KMS-11 (cell line): ENCODE measurements around the gene ATRX.

Experiments
- H2AFZ ChIP-seq: fragments of 200-600 bp; sonication (generic); 2 replicates; pipeline ENCODE4 v1.6.1; 2016; ENCODE audit warnings: antibody characterized with exemption, mixed run types, low read depth
- H3K27ac ChIP-seq: fragments of 200-600 bp; sonication (generic); 2 replicates; pipeline ENCODE4 v1.6.1; 2016; ENCODE audit warnings: mild to moderate bottlenecking, mixed run types
- H3K27me3 ChIP-seq: fragments of 200-600 bp; sonication (generic); 2 replicates; pipeline ENCODE4 v1.6.1; 2017; ENCODE audit warnings: mild to moderate bottlenecking, low read depth, mixed run types, moderate library complexity; ENCODE audit not compliant: insufficient read depth
- H3K36me3 ChIP-seq: fragments of 200-600 bp; sonication (generic); 2 replicates; pipeline ENCODE4 v1.6.1; 2017; ENCODE audit warnings: mild to moderate bottlenecking, mixed run types; ENCODE audit not compliant: insufficient read depth
- H3K4me1 ChIP-seq: fragments of 200-600 bp; sonication (generic); 2 replicates; pipeline ENCODE4 v1.6.1; 2016; ENCODE audit warnings: mild to moderate bottlenecking, low read depth, mixed run types; ENCODE audit not compliant: poor library complexity, severe bottlenecking
- H3K4me2 ChIP-seq: fragments of 200-600 bp; sonication (generic); 2 replicates; pipeline ENCODE4 v1.7.0; 2016; ENCODE audit warnings: mild to moderate bottlenecking, mixed run types
- H3K4me3 ChIP-seq: fragments of 200-600 bp; sonication (generic); IDR thresholded peaks from 2 replicates; pipeline ENCODE4 v1.6.1; 2017; ENCODE audit warnings: low read depth, low read length, mixed read lengths; ENCODE audit not compliant: insufficient read depth
- H3K79me2 ChIP-seq: fragments of 200-600 bp; sonication (generic); 2 replicates; pipeline ENCODE4 v1.6.1; 2016; ENCODE audit warnings: low read depth, mixed run types; ENCODE audit not compliant: insufficient read depth
- H3K9ac ChIP-seq: fragments of 200-600 bp; sonication (generic); 2 replicates; pipeline ENCODE4 v1.6.1; 2016; ENCODE audit warnings: mild to moderate bottlenecking, mixed run types
- H4K20me1 ChIP-seq: fragments of 200-600 bp; sonication (generic); 2 replicates; pipeline ENCODE4 v1.6.1; 2016; ENCODE audit warnings: mild to moderate bottlenecking, mixed run types; ENCODE audit not compliant: insufficient read depth
- TF ChIP-seq, protein P1 (sequence below): fragments of 200-600 bp; sonication (generic); conservative IDR thresholded peaks from 2 replicates; pipeline ENCODE4 v1.6.1; 2017; ENCODE audit warnings: low read depth, mild to moderate bottlenecking, antibody characterized with exemption, low read length, moderate library complexity, mixed read lengths

The ATRX gene

DNA sequence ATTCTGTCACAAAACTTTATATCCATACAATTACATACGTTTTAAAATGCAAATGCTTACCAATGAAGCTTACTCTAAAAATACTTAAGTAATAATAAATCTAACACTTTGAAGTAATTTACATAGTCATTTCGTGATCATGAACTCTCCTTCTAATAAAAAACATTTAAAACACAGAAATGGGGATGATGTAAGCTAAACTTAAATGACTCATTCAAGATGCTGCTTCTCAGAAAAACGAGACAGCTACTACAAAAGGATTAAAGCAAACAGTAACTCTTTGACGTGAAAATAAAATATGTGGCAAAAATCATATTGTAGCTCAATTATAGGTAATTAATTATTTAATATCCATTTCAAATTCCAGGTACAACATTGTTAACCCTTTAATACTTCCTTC is 190.2 kb downstream of the ATRX start:
- Histone ChIP-seq H3K9ac (no peak overlapping the region), H3K4me3 (no peak overlapping the region), H2AFZ (no peak overlapping the region), H3K27me3 (no peaks in the 10 kb centered on the region), H3K79me2 (no peaks in the 10 kb centered on the region), H3K27ac (no peak overlapping the region), H3K4me1 (peaks cover 12% of the 10 kb centered on the region), H3K4me2 (no peak overlapping the region), H4K20me1 (no peaks in the 10 kb centered on the region), H3K36me3 (no peaks in the 10 kb centered on the region)
- TF ChIP-seq, protein P1, sequence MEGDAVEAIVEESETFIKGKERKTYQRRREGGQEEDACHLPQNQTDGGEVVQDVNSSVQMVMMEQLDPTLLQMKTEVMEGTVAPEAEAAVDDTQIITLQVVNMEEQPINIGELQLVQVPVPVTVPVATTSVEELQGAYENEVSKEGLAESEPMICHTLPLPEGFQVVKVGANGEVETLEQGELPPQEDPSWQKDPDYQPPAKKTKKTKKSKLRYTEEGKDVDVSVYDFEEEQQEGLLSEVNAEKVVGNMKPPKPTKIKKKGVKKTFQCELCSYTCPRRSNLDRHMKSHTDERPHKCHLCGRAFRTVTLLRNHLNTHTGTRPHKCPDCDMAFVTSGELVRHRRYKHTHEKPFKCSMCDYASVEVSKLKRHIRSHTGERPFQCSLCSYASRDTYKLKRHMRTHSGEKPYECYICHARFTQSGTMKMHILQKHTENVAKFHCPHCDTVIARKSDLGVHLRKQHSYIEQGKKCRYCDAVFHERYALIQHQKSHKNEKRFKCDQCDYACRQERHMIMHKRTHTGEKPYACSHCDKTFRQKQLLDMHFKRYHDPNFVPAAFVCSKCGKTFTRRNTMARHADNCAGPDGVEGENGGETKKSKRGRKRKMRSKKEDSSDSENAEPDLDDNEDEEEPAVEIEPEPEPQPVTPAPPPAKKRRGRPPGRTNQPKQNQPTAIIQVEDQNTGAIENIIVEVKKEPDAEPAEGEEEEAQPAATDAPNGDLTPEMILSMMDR: no peak

DNA sequence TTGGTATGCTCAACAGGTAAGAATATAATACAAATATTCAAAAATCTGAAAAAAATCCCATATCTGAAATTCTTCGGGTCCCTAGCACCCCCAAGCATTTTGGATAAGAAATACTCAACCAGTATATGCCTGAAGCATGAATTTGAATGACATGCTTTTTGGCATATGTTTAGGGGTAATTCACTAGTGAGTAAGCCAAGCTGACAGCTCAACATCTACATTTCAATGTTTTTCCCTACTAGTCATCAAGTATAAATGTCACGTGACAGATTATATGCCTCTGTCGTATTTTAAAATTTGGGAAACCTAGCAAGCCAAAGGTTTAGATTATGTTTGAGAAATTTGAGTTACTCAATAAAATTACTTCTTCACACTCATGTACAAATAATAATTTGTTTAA is 213.7 kb downstream of the ATRX start:
- TF ChIP-seq, protein P1: no peak
- H3K36me3 ChIP-seq: no peaks in the 10 kb centered on the region
- no peak overlapping the region for H3K4me3 ChIP-seq
- H3K9ac ChIP-seq: no peak overlapping the region
- H3K4me1 ChIP-seq: no peaks in the 10 kb centered on the region
- no peak overlapping the region for H3K27ac ChIP-seq
- no peaks in the 10 kb centered on the region for H3K27me3 ChIP-seq
- no peak overlapping the region for H3K4me2 ChIP-seq
- H4K20me1 ChIP-seq: no peaks in the 10 kb centered on the region
- no peaks in the 10 kb centered on the region for H3K79me2 ChIP-seq
- H2AFZ ChIP-seq: no peak overlapping the region

DNA sequence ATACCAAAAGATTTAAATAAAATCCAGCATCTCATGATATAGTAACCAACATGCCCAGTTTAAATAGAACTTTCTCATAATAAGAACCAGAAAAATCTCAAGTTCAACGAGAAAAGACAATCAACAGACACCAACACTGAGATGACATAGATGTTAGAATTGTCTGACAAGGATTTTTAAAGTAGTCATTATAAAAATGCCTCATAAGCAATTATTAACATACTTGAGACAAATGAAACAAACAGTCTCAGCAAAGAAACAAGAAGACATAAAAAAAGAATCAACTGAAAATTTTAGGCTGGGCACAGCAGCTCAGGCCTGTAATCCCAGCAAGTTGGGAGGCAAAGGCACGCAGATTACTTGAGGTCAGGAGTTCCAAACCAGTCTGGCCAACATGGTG is 220.7 kb downstream of the ATRX start:
- peaks cover 6% of the 10 kb centered on the region for H3K4me1 ChIP-seq
- H3K9ac ChIP-seq: no peak overlapping the region
- no peaks in the 10 kb centered on the region for H3K36me3 ChIP-seq
- H3K27ac ChIP-seq: no peak overlapping the region
- no peaks in the 10 kb centered on the region for H4K20me1 ChIP-seq
- no peaks in the 10 kb centered on the region; the same call in 1 of the 2 replicates for H3K79me2 ChIP-seq
- H2AFZ ChIP-seq: no peak overlapping the region
- no peak overlapping the region for H3K4me3 ChIP-seq
- TF ChIP-seq, protein P1: no peak
- H3K4me2 ChIP-seq: no peak overlapping the region
- no peaks in the 10 kb centered on the region for H3K27me3 ChIP-seq

DNA sequence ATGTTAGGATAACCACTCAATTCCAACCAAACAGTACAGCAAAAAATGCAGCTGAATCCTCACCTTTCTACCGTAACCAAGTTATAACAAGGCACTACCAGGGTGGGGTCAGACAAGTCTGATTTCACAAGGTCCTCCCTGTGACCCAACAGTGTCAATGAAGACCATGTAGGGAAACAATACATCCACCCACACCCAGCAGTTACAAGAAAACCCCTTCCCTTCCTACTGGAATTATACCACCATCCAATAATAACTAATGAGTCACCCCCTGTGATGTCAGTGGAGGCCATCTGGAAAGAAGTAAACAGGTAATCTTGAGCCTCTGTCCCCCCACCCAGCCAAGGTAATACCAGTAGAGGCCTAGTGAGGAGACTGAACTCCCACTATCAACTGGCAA is 221.2 kb downstream of the ATRX start:
- Histone ChIP-seq H3K27ac (no peak overlapping the region), H3K36me3 (no peaks in the 10 kb centered on the region), H3K79me2 (no peaks in the 10 kb centered on the region; the same call in 1 of the 2 replicates), H3K4me1 (peaks cover 6% of the 10 kb centered on the region), H3K9ac (no peak overlapping the region), H3K4me3 (no peak overlapping the region), H3K4me2 (no peak overlapping the region), H4K20me1 (no peaks in the 10 kb centered on the region), H2AFZ (no peak overlapping the region), H3K27me3 (no peaks in the 10 kb centered on the region)
- TF ChIP-seq, protein P1: no peak
